Neural progenitor cell (in vitro differentiated cells): ENCODE results near the gene CHMP4B. TPM values are rescaled to one million over a fixed set of nuclear protein-coding genes. Genes with fewer than 3 reads are reported as not detected.

ENCODE experiments used
- DNase-seq: peaks from one replicate; pipeline ENCODE4 v3.0.0-alpha.2; 2016; ENCODE audit warnings: low spot score
- H2AFZ ChIP-seq: fragments of 200-600 bp; sonication (generic); replicated peaks from 2 replicates; pipeline ENCODE4 v1.6.1; 2016; ENCODE audit warnings: antibody characterized with exemption
- H3F3A ChIP-seq: fragments of 200-600 bp; sonication (generic); 2 replicates; pipeline ENCODE4 v1.6.1; 2016; ENCODE audit warnings: antibody characterized with exemption, low read depth
- H3K27ac ChIP-seq: fragments of 200-600 bp; sonication (generic); 2 replicates; pipeline ENCODE4 v1.5.1; 2016; ENCODE audit warnings: mild to moderate bottlenecking
- H3K27me3 ChIP-seq: fragments of 200-600 bp; sonication (generic); 2 replicates; pipeline ENCODE4 v1.6.1; 2016; ENCODE audit warnings: mild to moderate bottlenecking, moderate library complexity
- H3K36me3 ChIP-seq: fragments of 200-600 bp; sonication (generic); 2 replicates; pipeline ENCODE4 v1.5.1; 2016
- H3K4me1 ChIP-seq: fragments of 200-600 bp; sonication (generic); 2 replicates; pipeline ENCODE4 v1.6.1; 2016; ENCODE audit warnings: mixed run types
- H3K4me2 ChIP-seq: fragments of 200-600 bp; sonication (generic); 2 replicates; pipeline ENCODE4 v1.6.1; 2016
- H3K4me3 ChIP-seq: fragments of 200-600 bp; sonication (generic); 2 replicates; pipeline ENCODE4 v1.5.1; 2016
- H3K79me2 ChIP-seq: fragments of 200-600 bp; sonication (generic); 2 replicates; pipeline ENCODE4 v1.6.1; 2016; ENCODE audit warnings: low read depth
- H3K9ac ChIP-seq: fragments of 200-600 bp; sonication (generic); 2 replicates; pipeline ENCODE4 v1.6.1; 2016
- H3K9me3 ChIP-seq: fragments of 200-600 bp; sonication (generic); 2 replicates; pipeline ENCODE4 v1.5.1; 2016; ENCODE audit warnings: low read depth
- H4K20me1 ChIP-seq: fragments of 200-600 bp; sonication (generic); 2 replicates; pipeline ENCODE4 v1.6.1; 2016; ENCODE audit warnings: low read depth
- H3K27ac Mint-ChIP-seq: 3 replicates; pipeline ENCODE4 v1.8.0; 2021; ENCODE audit warnings: mixed read lengths
- H3K27me3 Mint-ChIP-seq: 2 replicates; pipeline ENCODE4 v1.8.0; 2022; ENCODE audit warnings: low read depth, mild to moderate bottlenecking, inconsistent platforms, moderate library complexity, mixed read lengths; ENCODE audit not compliant: insufficient read depth
- H3K36me3 Mint-ChIP-seq: 3 replicates; pipeline ENCODE4 v1.8.0; 2021; ENCODE audit warnings: mixed read lengths
- H3K4me1 Mint-ChIP-seq: 3 replicates; pipeline ENCODE4 v1.8.0; 2021; ENCODE audit warnings: mixed read lengths
- H3K4me3 Mint-ChIP-seq: 3 replicates; pipeline ENCODE4 v1.8.0; 2021; ENCODE audit warnings: mild to moderate bottlenecking, moderate library complexity, mixed read lengths
- H3K9me3 Mint-ChIP-seq: 3 replicates; pipeline ENCODE4 v1.8.0; 2020; ENCODE audit warnings: mixed read lengths
- CTCF ChIP-seq: fragments of 200-600 bp; sonication (generic); IDR thresholded peaks from 2 replicates; pipeline ENCODE4 v1.5.1; 2017; ENCODE audit warnings: antibody characterized with exemption, mild to moderate bottlenecking
- EZH2 ChIP-seq: fragments of 200-600 bp; sonication (generic); IDR thresholded peaks from 2 replicates; pipeline ENCODE4 v1.6.1; 2017; ENCODE audit warnings: antibody characterized with exemption, mild to moderate bottlenecking, moderate library complexity
- EZH2phosphoT487 ChIP-seq: fragments of 200-600 bp; sonication (generic); IDR thresholded peaks from 2 replicates; pipeline ENCODE4 v1.6.1; 2017; ENCODE audit warnings: antibody characterized with exemption
- total RNA-seq: library from RNA; depleted of rRNA; stranded (reverse); fragments of >200 nt; gene quantifications from 2 replicates; pipeline ENCODE4 v1.2.3, GENCODE V29; 2015; ENCODE audit warnings: low replicate concordance

Gene CHMP4B
- total RNA-seq, 1 donor from 2014 or later: 40.7 TPM

- H3K27ac ChIP-seq: no peak overlapping the region
- Mint-ChIP-seq H3K27me3 (peaks cover 5% of the 10 kb centered on the region), H3K4me1 (peaks cover 25% of the 10 kb centered on the region), H3K9me3 (no peaks in the 10 kb centered on the region), H3K36me3 (no peaks in the 10 kb centered on the region), H3K4me3 (no peak overlapping the region), H3K27ac (peak overlapping the region; percentile 69)
- H3K79me2 ChIP-seq: no peaks in the 10 kb centered on the region
- no peaks in the 10 kb centered on the region for H4K20me1 ChIP-seq
- no peaks in the 10 kb centered on the region for H3K9me3 ChIP-seq
- H3K36me3 ChIP-seq: no peaks in the 10 kb centered on the region
- TF ChIP-seq EZH2phosphoT487: no peak
- TF ChIP-seq EZH2: no peak
- TF ChIP-seq CTCF: no peak
- H3F3A ChIP-seq: no peaks in the 10 kb centered on the region
- no peak for DNase-seq
- no peak overlapping the region for H2AFZ ChIP-seq
- H3K9ac ChIP-seq: no peak overlapping the region
- H3K4me2 ChIP-seq: no peak overlapping the region
- no peaks in the 10 kb centered on the region for H3K27me3 ChIP-seq
- no peaks in the 10 kb centered on the region for H3K4me1 ChIP-seq
- H3K4me3 ChIP-seq: no peak overlapping the region
These were observed 52.5 kb downstream of the CHMP4B start for GRCh38 chr20:33863440-33864323.

GRCh38 chr20:33864324-33864963, 53.3 kb downstream of the CHMP4B start:
- Histone ChIP-seq H3F3A (no peaks in the 10 kb centered on the region), H3K36me3 (no peaks in the 10 kb centered on the region), H3K27me3 (no peaks in the 10 kb centered on the region), H3K4me3 (no peak overlapping the region), H3K9ac (no peak overlapping the region), H3K4me2 (no peak overlapping the region), H3K4me1 (no peaks in the 10 kb centered on the region), H3K9me3 (no peaks in the 10 kb centered on the region), H3K27ac (no peak overlapping the region), H3K79me2 (no peaks in the 10 kb centered on the region), H2AFZ (no peak overlapping the region), H4K20me1 (no peaks in the 10 kb centered on the region)
- no peak overlapping the region for H3K4me3 Mint-ChIP-seq
- peaks cover 11% of the 10 kb centered on the region for H3K27me3 Mint-ChIP-seq
- no peaks in the 10 kb centered on the region for H3K36me3 Mint-ChIP-seq
- peaks cover 20% of the 10 kb centered on the region for H3K4me1 Mint-ChIP-seq
- H3K27ac Mint-ChIP-seq: no peak overlapping the region
- TF ChIP-seq EZH2phosphoT487 (no peak), CTCF (no peak), EZH2 (no peak)
- no peak for DNase-seq
- H3K9me3 Mint-ChIP-seq: no peaks in the 10 kb centered on the region

GRCh38 chr20:33865761-33866370, 54.7 kb downstream of the CHMP4B start:
- no peak overlapping the region for H3K9ac ChIP-seq
- H3K9me3 ChIP-seq: no peaks in the 10 kb centered on the region
- H3K4me3 Mint-ChIP-seq: no peak overlapping the region
- H4K20me1 ChIP-seq: no peaks in the 10 kb centered on the region
- H3K36me3 Mint-ChIP-seq: no peaks in the 10 kb centered on the region
- peaks cover 15% of the 10 kb centered on the region for H3K27me3 Mint-ChIP-seq
- H3K36me3 ChIP-seq: no peaks in the 10 kb centered on the region
- no peaks in the 10 kb centered on the region for H3F3A ChIP-seq
- no peaks in the 10 kb centered on the region for H3K79me2 ChIP-seq
- no peaks in the 10 kb centered on the region for H3K27me3 ChIP-seq
- H3K9me3 Mint-ChIP-seq: no peaks in the 10 kb centered on the region
- H3K4me1 ChIP-seq: no peaks in the 10 kb centered on the region
- peaks cover 18% of the 10 kb centered on the region for H3K4me1 Mint-ChIP-seq
- TF ChIP-seq CTCF (no peak), EZH2 (no peak), EZH2phosphoT487 (no peak)
- no peak overlapping the region for H2AFZ ChIP-seq
- no peak overlapping the region for H3K27ac ChIP-seq
- no peak overlapping the region for H3K27ac Mint-ChIP-seq
- no peak overlapping the region for H3K4me3 ChIP-seq
- H3K4me2 ChIP-seq: no peak overlapping the region
- no peak for DNase-seq
